Neuronal stem cell (in vitro differentiated cells): Measurements from ENCODE around the gene FMNL3.
A peak's percentile ranks its signal among the peaks of the same experiment; 100 is the strongest.

Source experiments
- DNase-seq: peaks from one replicate; pipeline ENCODE4 v3.0.0-alpha.2; 2013; ENCODE audit warnings: low spot score
- H2AFZ ChIP-seq: one replicate; pipeline ENCODE4 v1.6.1; 2013; ENCODE audit warnings: mild to moderate bottlenecking, low read length, inconsistent platforms
- H2AK5ac ChIP-seq: 2 replicates; pipeline ENCODE4 v1.6.1; 2013; ENCODE audit warnings: low read depth, mild to moderate bottlenecking, inconsistent platforms, low read length, moderate library complexity, mixed read lengths
- H2BK120ac ChIP-seq: 2 replicates; pipeline ENCODE4 v1.6.1; 2013; ENCODE audit warnings: low read depth, mild to moderate bottlenecking, inconsistent platforms, low read length, moderate library complexity, mixed read lengths
- H2BK12ac ChIP-seq: one replicate; pipeline ENCODE4 v1.6.1; 2013; ENCODE audit warnings: low read length, inconsistent platforms
- H2BK15ac ChIP-seq: 2 replicates; pipeline ENCODE4 v1.6.1; 2013; ENCODE audit warnings: mild to moderate bottlenecking, low read length, inconsistent platforms, mixed read lengths
- H2BK5ac ChIP-seq: one replicate; pipeline ENCODE4 v1.6.1; 2013; ENCODE audit warnings: inconsistent platforms, mild to moderate bottlenecking, low read length, moderate library complexity
- H3K14ac ChIP-seq: one replicate; pipeline ENCODE4 v1.6.1; 2013; ENCODE audit warnings: low read length, inconsistent platforms
- H3K18ac ChIP-seq: 2 replicates; pipeline ENCODE4 v1.6.1; 2013; ENCODE audit warnings: low read length, inconsistent platforms
- H3K23ac ChIP-seq: 2 replicates; pipeline ENCODE4 v1.6.1; 2013; ENCODE audit warnings: low read depth, mild to moderate bottlenecking, mixed read lengths, low read length, inconsistent platforms; ENCODE audit not compliant: poor library complexity
- H3K27ac ChIP-seq: replicated peaks from 3 replicates; pipeline ENCODE4 v1.5.1; 2013; ENCODE audit warnings: low read length, inconsistent platforms
- H3K27me3 ChIP-seq, 3 experiments: 2 replicates each; pipeline ENCODE4 v1.6.1; 2013; ENCODE audit warnings: low read length in 3 of 3, mild to moderate bottlenecking in 2 of 3, inconsistent platforms in 1 of 3, low read depth in 1 of 3, mixed read lengths in 1 of 3, moderate library complexity in 1 of 3; ENCODE audit not compliant: control insufficient read depth in 3 of 3, insufficient read depth in 3 of 3
- H3K36me3 ChIP-seq, 2 donors: replicated peaks in 1 of 2; 2 replicates each; pipeline ENCODE4 v1.6.1; 2013; ENCODE audit warnings: low read length in 2 of 2; ENCODE audit not compliant: control insufficient read depth in 2 of 2, insufficient read depth in 2 of 2
- H3K4ac ChIP-seq: 2 replicates; pipeline ENCODE4 v1.6.1; 2013; ENCODE audit warnings: inconsistent platforms, mild to moderate bottlenecking, low read length, moderate library complexity
- H3K4me1 ChIP-seq, 2 donors: 1 replicate in 1 of 2; 2 replicates in 1 of 2; pipeline ENCODE4 v1.6.1; 2013; ENCODE audit warnings: low read length in 2 of 2, low read depth in 1 of 2; ENCODE audit not compliant: control insufficient read depth in 2 of 2, insufficient read depth in 1 of 2
- H3K4me2 ChIP-seq: one replicate; pipeline ENCODE4 v1.6.1; 2013; ENCODE audit warnings: mild to moderate bottlenecking, low read length, inconsistent platforms; ENCODE audit not compliant: insufficient read depth, poor library complexity, severe bottlenecking
- H3K4me3 ChIP-seq, 2 donors: 2 replicates each; pipeline ENCODE4 v1.5.1; 2013; ENCODE audit warnings: low read length in 2 of 2, mild to moderate bottlenecking in 2 of 2, inconsistent platforms in 1 of 2, moderate library complexity in 1 of 2
- H3K79me1 ChIP-seq: one replicate; pipeline ENCODE4 v1.6.1; 2013; ENCODE audit warnings: low read depth, mild to moderate bottlenecking, inconsistent platforms, low read length, moderate library complexity
- H3K9ac ChIP-seq: one replicate; pipeline ENCODE4 v1.6.1; 2013; ENCODE audit warnings: mild to moderate bottlenecking, low read depth, low read length, inconsistent platforms; ENCODE audit not compliant: poor library complexity
- H3K9me3 ChIP-seq, 2 donors: replicated peaks in 1 of 2; 2 replicates each; pipeline versions ENCODE3 to v1.6.1; 2013; ENCODE audit warnings: low read length in 2 of 2, mild to moderate bottlenecking in 2 of 2, inconsistent platforms in 1 of 2, low read depth in 1 of 2, mixed read lengths in 1 of 2, moderate library complexity in 1 of 2; ENCODE audit not compliant: control insufficient read depth in 2 of 2, insufficient read depth in 1 of 2
- H4K8ac ChIP-seq: one replicate; pipeline ENCODE4 v1.6.1; 2013; ENCODE audit warnings: low read depth, mild to moderate bottlenecking, inconsistent platforms, low read length, moderate library complexity
- H4K91ac ChIP-seq: one replicate; pipeline ENCODE4 v1.6.1; 2013; ENCODE audit warnings: low read length, low read depth, mild to moderate bottlenecking, inconsistent platforms; ENCODE audit not compliant: poor library complexity
- WGBS, 2 donors: extraction: QIAGEN DNeasy Blood & Tissue Kit; methylation state at CpG; one replicate each; pipeline ENCODE4 v1.1.7; 2013; ENCODE audit warnings: missing lambda C conversion rate in 2 of 2, mixed read lengths in 1 of 2; ENCODE audit not compliant: insufficient read length in 2 of 2, insufficient replicate concordance in 1 of 2; ENCODE audit errors: extremely low coverage in 2 of 2; 5-methylcytosine and 5-hydroxymethylcytosine counted together

The FMNL3 gene

DNA sequence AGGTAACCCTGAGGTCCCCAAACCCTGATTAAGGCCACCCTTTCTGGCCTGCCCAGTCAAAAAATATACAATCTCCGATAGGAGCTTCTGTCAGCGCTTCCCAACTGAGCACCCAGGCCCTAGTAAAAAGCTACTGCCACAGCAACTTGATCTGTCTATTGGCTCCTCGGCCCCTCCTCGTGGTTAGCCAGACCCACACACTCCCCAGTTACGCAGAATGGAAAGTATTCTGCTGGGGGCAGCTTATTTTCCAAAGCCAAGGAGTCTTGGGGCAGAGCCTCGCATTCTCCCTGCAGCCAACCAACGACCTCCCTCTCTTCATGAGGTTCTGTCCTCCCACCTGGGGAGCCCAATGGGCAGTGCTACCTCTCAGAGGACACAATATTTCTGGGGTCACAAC is 32.1 kb downstream of the FMNL3 start:
- H2BK12ac ChIP-seq: no peak overlapping the region
- no peak overlapping the region for H3K27ac ChIP-seq
- H3K4me2 ChIP-seq: no peak overlapping the region
- no peak overlapping the region for H3K18ac ChIP-seq
- H3K14ac ChIP-seq: no peak overlapping the region
- H3K36me3 ChIP-seq: no peaks in the 10 kb centered on the region
- H3K4ac ChIP-seq: no peak overlapping the region
- no peak overlapping the region for H3K9ac ChIP-seq
- H4K8ac ChIP-seq: no peak overlapping the region
- peaks cover 15 to 18% of the 10 kb centered on the region in 2 donors for H3K4me1 ChIP-seq
- no peak overlapping the region for H3K23ac ChIP-seq
- no peak overlapping the region for H2BK120ac ChIP-seq
- no peak overlapping the region for H2BK5ac ChIP-seq
- H3K9me3 ChIP-seq: no peaks in the 10 kb centered on the region
- WGBS, 2 donors: no CpG with 5 or more reads among the region's 7 CpGs
- no peaks in the 10 kb centered on the region for H3K27me3 ChIP-seq
- no peak overlapping the region for H4K91ac ChIP-seq
- no peaks in the 10 kb centered on the region for H3K79me1 ChIP-seq
- H2AFZ ChIP-seq: no peak overlapping the region
- H2BK15ac ChIP-seq: no peak overlapping the region
- no peak for DNase-seq
- no peak overlapping the region for H3K4me3 ChIP-seq
- H2AK5ac ChIP-seq: no peak overlapping the region

DNA sequence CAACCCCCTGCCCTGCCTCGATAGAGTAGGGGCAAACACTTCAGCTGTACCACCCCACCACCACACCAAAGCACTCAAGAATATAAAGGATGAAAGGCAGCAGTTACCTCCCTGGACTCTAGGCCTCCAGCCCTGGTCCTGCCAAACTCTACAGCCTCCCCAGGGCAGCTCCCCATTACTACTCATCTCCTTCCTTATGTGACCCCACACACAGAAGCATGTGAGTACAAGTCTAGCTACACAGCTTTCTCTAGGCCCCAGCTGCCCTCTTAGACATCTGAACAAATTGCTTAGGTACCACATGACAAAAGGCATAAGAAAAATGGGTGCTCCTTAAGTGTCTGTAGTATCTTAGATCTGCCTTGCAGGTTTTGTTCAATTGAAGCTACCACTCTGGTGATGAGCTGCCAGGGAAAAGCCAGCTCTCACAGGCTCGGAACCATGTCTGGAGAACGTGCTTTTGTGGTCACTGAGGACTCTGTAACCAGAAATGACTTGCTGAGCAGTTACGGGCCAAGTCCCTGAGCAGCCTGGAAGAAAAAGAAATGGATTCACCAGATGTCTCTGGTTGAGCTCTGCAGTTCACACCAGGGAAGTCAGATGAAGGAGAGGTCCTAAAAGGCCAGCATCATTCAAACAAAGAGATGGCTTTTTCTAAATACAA is 32.8 kb downstream of the FMNL3 start:
- peak overlapping the region; percentile 79 for H2AFZ ChIP-seq
- peak overlapping the region; percentile 6 for H2BK15ac ChIP-seq
- no peak overlapping the region for H3K4ac ChIP-seq
- no peak overlapping the region for H3K4me2 ChIP-seq
- no peak overlapping the region for H3K9ac ChIP-seq
- no peak for DNase-seq
- H3K79me1 ChIP-seq: no peaks in the 10 kb centered on the region
- H2BK12ac ChIP-seq: no peak overlapping the region
- H2AK5ac ChIP-seq: no peak overlapping the region
- H3K18ac ChIP-seq: no peak overlapping the region
- no peak overlapping the region for H4K8ac ChIP-seq
- WGBS, 2 donors: no CpG with 5 or more reads among the region's 4 CpGs
- H3K27ac ChIP-seq: no peak overlapping the region
- H3K14ac ChIP-seq: no peak overlapping the region
- no peaks in the 10 kb centered on the region for H3K27me3 ChIP-seq
- H3K4me1 ChIP-seq: peaks cover 15 to 18% of the 10 kb centered on the region in 2 donors
- no peak overlapping the region for H2BK5ac ChIP-seq
- no peak overlapping the region for H3K23ac ChIP-seq
- no peak overlapping the region for H3K4me3 ChIP-seq
- H3K9me3 ChIP-seq: no peaks in the 10 kb centered on the region
- no peak overlapping the region for H2BK120ac ChIP-seq
- no peaks in the 10 kb centered on the region for H3K36me3 ChIP-seq
- H4K91ac ChIP-seq: no peak overlapping the region

GRCh38 chr12:49673446-49674317 is 33.5 kb downstream of the FMNL3 start:
- Histone ChIP-seq H3K79me1 (no peaks in the 10 kb centered on the region), H3K27ac (peak overlapping the region; percentile 57), H3K23ac (no peak overlapping the region), H3K9ac (no peak overlapping the region), H2BK12ac (no peak overlapping the region), H3K18ac (peak overlapping the region; percentile 76), H3K4me3 (peak overlapping the region in 1 of 2 donors; percentile 10), H3K27me3 (no peaks in the 10 kb centered on the region), H3K9me3 (no peaks in the 10 kb centered on the region), H2BK5ac (no peak overlapping the region), H2AK5ac (no peak overlapping the region), H3K14ac (no peak overlapping the region), H4K8ac (no peak overlapping the region), H2BK15ac (peak overlapping the region; percentile 6), H4K91ac (no peak overlapping the region), H3K4me2 (no peak overlapping the region), H2AFZ (peak overlapping the region; percentile 79), H3K4me1 (peaks cover 15 to 18% of the 10 kb centered on the region in 2 donors), H3K4ac (no peak overlapping the region), H2BK120ac (no peak overlapping the region), H3K36me3 (no peaks in the 10 kb centered on the region)
- peak; percentile 69 for DNase-seq
- no CpG with 5 or more reads among the region's 13 CpGs for WGBS, 2 donors
